ENCODE data around the gene ADH4.
"Not testable (repeated sequence)": the region's sequence is repeated elsewhere in the genome, so short reads cannot be mapped to it uniquely, and the experiment has no call there.

The ADH4 gene

DNA sequence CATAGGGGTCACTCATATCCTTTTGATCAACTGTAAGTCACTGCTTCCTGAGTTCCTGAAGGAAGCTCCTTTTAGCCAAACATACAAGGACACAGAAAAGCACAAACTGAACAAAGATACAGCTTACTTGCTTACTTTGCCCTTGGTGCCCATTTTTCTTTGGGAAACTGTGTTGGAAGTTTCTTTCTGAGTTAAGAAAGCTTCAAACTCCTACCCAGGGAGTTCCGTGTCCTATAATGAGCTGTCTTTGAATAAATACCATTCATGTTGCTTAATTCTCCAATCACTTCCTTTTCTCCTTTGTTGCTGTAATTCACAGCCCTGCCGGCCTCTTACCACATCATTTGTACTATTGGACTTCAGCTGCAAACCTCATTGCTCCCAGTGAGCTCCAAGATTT lies at the start of gene ADH4:
ADH4 (minus strand) TSS at position 228 of the 400 bp plus-strand sequence; CDS start at position 153, 75 bp downstream.
- DNase-seq (ENCODE audit: low read depth in 3 of 3, low spot score in 1 of 3): no peak

DNA sequence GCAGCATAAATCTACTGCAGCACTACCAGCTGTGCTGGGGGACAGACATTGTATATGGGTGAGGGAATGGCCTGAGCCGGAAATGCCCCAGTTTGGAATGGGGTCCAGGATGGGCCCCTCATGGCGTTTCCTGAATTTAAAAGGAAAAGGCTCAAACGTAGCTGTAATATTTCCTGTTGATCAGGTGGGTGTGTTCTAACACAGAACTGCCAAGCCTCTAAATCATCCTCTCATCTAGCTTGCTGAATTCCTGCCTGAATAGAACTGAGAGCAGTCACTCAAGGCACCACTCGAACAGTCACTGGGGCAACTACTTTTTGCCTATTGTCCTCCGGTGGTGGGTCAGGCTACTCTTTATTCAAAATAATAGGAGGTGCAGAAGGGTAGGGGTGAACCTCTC lies 46.2 kb upstream of the ADH4 start:
- DNase-seq (ENCODE audit: low read depth in 3 of 3, low spot score in 1 of 3): no peak

DNA sequence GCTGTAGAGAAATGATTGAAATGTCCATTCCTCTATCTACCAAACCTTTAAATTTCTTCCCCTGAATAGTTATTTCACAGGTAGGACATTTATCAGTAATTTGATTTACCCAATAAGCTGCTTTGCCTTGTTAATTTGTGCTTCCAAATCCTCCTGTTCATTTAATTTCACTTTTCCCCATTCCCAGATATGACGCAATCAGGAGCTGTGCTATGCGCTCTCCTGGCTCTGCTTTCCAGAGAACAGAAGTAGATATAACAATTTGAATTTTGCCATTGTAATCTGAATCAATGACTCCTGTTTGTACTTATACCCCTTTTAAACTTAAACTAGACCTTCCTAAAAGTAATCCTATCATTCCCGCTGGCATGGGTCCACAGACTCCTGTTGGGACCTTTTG lies 45.8 kb upstream of the ADH4 start:
- DNase-seq (ENCODE audit: low read depth in 3 of 3, low spot score in 1 of 3): not testable (repeated sequence)

DNA sequence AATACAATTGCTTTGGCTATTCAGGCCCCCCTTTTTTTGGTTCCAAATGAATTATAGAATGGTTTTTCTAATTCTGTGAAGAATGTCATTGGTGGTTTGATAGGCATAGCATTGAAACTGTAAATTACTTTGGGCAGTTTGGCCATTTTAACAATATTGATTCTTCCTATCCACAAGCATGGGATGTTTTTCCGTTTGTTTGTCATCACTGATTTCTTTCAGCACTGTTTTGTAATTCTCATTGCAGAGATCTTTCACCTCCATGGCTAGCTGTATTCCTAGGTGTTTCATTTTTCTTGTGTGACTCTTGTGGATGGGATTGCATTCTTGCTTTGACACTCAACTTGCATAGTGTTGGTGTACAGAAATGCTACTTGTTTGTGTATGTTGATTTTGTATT lies 41.9 kb upstream of the ADH4 start:
- no peak for DNase-seq (ENCODE audit: low read depth in 3 of 3, low spot score in 1 of 3)

DNA sequence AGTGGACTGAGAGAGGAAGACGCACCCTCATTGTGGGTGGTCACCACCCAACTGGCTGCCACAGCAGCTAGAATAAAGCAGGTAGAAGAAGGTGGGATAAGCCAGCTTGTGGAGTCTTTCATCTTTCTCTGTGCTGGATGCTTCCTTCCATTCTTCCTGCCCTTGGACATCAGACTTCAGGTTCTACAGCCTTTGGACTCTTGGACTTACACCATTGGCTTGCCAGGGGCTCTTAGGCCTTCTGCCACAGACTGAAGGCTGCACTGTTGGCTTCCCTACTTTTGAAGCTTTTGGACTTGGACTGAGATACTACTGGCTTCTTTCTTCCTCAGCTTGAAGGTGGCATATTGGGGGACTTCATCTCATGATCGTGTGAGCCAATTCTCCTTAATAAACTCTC lies 41.5 kb upstream of the ADH4 start:
- DNase-seq (ENCODE audit: low read depth in 3 of 3, low spot score in 1 of 3): no peak

DNA sequence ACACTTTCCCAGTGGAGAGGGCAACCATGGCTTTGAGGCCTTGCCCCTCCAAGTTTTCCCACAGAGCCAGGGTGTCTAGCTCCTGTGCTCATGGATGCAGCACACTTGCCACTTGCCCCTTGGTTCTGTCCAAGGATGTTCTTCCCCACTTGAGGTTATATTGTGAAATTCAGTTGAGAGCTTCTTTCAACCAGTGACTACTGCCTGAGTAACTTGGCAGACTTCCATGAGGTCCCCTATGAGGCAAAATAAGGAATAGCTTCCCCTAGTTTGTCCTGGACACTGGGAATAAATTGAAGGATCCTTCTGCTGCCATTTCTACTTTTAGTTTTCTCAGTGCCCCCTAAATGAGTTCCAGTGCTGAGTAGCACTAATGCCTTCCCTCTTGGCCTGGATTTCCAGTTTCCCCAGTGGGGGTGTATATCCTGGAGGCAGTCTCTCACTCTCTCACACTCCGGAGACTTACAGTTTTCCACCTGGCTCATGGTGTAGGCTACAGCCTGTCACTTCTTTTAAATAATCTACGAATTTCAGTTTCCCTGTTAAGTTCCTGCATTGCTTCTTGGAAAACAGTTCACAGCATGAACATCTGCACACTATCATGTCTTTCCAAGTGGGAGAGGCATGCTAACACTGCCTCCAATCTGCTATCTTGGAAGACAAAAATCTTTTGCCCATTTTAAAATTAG lies 36.4 kb upstream of the ADH4 start:
- DNase-seq (ENCODE audit: low read depth in 3 of 3, low spot score in 1 of 3): no peak

DNA sequence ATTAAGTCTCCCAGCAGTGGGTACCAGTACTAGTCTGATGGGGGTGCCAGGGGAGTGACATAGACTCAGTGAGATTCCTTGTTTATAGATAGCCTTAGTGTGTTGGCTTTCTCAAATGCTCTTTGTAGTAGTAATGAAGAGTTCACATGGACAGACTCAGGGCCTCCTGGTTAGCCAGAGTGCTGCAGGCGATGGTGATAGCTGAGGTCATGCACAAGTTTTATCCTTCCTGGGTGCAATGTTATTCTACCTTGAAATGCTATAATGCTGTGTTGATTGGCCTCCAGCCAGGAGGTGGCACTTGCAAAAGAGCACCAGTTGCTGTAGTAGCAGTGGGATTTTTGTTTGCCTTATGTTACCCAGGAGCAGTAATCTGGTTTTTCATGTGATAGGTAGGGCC lies 35.5 kb upstream of the ADH4 start:
- no peak for DNase-seq (ENCODE audit: low read depth in 3 of 3, low spot score in 1 of 3)

DNA sequence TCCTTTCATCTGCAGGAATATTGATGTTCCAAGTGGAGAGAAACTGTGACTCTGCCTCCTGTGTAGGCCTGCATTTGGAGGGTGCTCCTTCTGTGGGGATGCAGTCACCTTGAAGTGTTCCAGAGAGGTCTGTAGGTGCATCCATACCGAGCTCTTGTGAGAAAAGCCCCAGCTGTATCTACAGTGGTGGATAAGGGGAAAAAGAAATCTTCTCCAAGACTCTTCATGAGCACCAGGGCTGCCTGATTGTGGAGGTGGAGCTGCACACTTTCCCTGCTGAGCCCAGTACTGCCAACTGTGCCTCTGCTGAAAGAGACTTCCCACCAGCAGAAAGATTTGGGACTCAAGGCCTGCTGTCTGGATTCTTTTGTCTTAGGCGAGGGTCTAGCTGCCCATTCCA lies 35.1 kb upstream of the ADH4 start:
- DNase-seq (ENCODE audit: low read depth in 3 of 3, low spot score in 1 of 3): no peak

DNA sequence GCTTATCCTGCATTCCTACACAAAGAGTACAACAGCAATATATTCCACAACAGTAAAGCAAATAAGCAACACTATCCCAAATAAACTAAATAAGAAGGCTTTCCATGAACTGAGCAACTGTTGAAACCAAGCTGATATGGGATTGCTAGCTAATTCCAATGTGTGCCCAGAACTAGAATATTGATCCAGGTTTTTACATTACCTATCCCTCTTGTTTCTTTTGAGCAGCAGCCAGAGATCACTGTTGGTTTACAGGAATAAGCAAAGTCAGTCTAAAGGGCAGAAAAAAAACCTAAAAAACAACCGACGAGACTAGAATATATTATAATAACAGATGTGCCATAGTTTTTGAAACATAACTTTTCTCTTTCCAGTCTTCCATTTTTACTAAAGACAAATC lies 22.4 kb upstream of the ADH4 start:
- DNase-seq (ENCODE audit: low read depth in 3 of 3, low spot score in 1 of 3): no peak

DNA sequence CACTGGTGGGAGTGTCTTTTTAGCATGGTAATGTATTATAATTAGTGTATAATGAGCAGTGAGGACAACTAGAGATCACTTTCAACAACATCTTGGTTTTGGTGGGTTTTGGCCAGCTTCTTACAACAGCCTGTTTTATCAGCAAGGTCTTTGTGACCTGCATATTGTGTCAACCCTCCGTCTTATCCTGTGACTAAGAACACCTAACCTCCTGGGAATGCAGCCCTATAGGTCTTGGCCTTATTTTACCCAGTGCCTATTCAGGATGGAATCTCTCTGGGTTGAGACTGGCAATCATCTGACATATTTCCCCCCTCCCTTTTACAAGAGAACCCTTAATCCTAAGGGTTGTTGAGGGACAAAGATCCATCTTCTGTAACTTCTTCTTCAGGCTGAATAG lies 21.9 kb upstream of the ADH4 start:
- no peak for DNase-seq (ENCODE audit: low read depth in 3 of 3, low spot score in 1 of 3)

DNA sequence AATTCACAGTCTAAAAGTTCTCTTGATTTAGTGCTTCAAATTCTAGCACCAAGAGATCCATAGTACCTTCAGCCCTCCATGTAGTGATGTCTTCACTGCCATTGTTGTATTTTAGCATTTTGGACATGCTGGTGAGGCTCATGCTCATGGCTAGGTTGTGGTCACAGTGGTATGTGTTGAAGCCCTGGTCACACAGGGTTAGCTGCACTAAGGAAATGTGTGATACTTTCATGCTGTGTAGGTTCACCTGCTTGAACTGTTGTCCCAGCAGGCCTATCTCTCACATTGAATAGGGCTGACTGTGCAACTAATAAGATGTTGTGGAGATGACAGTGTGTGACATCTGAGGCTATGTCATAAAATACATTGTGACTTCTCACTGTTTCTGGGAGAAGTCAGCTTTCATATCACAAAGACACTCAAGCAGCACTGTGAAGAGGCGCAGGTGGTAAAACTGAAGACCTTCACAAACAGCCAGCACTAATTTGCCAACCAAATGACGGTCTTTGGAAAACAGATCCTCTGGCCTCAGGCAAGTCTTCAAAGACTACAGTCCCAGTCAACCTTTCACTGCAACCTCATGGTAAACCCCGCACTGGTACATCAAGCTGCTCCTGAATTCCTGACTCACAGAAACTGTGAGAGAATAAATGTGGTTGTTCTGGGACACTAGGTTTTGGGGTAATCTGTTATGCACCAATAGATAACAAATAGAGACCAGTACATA lies 17.4 kb upstream of the ADH4 start:
- no peak for DNase-seq (ENCODE audit: low read depth in 3 of 3, low spot score in 1 of 3)

DNA sequence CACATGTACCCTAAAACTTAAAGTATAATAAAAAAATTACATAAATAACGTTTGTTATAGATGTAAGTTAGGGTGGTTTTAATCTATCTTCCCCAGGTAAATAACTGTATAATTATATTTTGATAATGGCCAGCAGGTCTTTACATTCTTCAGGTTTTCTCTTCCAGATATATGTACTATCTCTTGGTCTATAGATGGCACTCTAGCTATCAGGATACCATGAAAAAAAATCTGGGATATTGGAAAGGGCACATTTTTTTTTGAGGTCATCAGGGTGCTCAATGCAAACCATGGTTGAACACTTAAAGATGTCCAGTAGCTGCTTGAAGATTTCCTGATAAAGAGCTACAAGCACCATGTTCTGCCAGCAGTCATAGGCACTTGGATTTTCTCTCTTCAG lies 15.6 kb upstream of the ADH4 start:
- no peak for DNase-seq (ENCODE audit: low read depth in 3 of 3, low spot score in 1 of 3)

DNA sequence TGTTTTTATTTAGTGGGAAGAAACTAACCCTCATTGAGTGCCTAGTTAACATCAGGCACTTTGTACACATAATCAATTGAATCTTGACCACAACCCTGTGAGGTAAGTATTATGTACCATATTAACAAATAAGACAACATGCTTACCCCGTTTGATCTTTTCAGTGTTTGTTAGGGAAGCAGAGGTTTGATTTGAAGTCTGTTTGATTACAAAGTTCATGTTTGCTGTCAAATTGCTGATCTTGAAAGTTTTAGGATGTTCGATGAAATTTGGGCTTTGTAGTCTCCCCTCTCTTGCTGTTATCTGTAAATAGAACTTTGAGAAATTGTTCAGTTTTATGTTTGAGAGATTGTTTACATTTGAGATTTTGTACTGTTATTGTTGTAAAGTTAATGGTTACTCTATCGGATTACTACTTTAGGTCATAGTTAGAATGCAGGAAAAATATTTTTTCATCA lies 13.4 kb upstream of the ADH4 start:
- DNase-seq (ENCODE audit: low read depth in 3 of 3, low spot score in 1 of 3): no peak

DNA sequence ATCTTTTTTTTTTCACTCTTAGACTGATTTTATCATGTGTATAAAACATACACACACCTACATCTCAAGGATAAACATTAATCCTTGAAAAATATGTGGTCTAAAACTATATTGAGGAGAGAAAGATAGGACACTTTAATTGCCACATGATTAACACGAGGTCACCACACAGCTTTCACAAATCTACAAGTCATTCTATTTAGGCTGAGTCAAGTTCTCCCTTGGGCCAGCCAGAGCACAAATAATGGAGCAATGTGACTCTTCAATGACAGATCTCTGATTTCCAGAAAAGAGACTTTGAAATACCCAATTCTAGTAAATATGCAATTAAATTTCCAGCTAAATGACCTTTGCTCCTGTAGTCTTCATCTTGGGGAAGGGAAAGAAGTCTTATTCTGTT lies 12.9 kb upstream of the ADH4 start:
- DNase-seq (ENCODE audit: low read depth in 3 of 3, low spot score in 1 of 3): no peak

DNA sequence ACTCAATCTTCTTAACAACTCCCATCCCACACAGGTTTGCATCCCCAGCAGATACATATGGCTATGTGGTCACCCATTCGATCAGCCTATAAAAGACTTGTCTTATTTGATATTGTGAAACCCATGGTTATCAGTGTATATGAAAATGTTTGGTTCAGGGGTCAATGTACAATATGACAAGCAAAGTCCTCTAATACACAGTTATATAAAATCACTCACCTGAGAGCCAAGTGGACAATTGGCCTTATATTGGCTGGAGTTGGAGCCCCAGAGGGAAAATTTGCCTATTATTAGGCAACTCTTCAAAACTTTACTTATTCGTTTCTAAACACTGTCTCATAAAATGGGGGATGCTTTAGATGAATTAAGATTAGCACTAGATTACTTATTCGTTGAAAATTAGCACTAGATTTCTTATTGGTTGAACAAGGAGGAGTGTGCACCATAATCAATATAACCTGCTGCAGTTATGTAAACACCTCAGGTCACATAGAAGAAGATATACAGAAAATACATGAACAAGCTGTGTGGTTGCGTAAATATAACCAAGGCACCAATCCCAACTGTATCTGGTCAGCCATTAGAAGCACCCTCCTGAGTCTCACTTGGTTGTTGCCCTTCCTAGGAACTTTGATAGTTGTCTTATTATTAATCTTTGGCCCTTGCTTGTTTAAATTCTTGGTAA lies 10.7 kb upstream of the ADH4 start:
- DNase-seq (ENCODE audit: low read depth in 3 of 3, low spot score in 1 of 3): no peak

DNA sequence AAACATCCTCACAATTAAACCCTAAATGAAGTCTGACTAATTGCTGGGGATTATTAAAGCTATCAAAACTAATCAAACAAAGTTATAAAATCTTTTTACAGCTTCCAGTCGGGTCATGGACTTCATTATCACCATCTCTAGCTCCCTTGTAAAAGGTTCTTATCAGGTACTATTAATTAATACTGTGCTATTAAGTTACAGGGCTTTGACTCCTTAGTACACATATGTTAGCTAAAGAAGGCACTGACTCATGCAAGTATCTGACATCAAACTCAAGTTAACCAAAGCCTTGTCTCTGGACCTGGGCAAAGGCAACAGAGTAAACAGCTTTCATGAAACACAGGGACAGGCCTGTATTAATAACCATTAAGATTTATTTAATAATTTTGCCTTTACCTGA lies 7.9 kb upstream of the ADH4 start:
- no peak for DNase-seq (ENCODE audit: low read depth in 3 of 3, low spot score in 1 of 3)

DNA sequence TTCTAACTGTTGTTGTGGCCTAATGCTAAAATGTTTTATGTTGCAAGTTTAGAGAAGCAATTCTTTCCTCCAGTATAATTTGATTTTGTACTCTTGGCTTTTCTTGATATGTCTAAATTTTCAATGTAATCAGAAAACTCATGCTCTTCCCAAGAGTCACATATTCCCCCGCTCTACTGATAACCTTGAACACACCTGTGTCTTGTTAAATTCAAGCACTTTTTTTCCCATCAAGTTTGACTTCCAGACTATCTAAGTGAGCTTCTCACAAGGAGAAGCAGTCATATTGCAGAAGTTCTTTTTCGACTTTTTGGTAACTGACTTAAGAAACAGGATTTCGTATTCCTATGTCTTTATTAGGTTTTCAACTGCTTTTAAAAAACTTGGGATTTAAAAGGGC lies 7.4 kb upstream of the ADH4 start:
- DNase-seq (ENCODE audit: low read depth in 3 of 3, low spot score in 1 of 3): no peak

DNA sequence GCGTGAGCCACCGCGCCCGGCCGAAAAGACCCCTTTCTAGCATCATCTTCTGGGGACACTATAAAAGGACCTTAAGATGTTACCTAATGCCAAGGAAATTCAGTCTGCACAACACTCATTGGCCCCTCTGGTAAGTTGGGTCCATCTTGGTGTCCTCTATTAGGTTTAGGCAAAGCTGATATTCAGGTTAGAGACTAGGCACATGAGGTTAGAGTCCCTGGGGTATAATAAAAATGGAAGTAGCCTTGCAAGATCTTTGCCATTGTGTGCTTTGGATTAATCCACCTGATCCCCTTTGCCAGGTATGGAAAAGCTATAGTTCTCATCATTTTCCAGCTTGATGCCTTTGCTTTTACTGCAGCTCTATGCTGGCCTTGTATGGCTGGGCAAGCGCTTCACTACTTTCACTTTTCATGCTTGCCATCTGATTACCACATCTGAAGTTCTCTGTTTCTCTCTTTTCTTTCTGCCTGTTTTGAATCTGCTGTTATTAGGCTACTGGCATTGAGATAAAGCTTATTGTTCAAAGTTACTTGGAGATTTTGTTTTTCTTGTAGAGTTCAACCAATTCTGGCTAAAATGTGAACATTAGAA lies 5.4 kb upstream of the ADH4 start:
- DNase-seq (ENCODE audit: low read depth in 3 of 3, low spot score in 1 of 3): no peak

DNA sequence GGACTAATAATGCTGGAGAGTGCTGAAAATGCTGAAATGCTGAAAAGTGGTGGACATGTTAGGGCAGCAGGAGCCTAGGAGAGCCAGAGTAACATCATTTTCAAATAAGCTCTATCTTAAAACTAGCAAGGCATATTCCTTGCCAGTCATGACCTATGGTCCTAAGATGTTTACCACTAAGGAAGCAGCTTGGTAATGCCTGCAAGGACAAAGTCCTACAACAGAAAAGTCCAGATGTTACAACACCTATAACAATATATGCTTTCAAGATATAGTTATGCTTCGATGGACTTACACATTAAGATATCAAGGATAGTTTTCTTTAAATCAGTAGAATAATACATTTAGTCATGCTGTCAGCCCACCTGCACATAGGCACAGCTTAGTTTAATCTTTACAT lies 4.5 kb upstream of the ADH4 start:
- no peak for DNase-seq (ENCODE audit: low read depth in 3 of 3, low spot score in 1 of 3)

DNA sequence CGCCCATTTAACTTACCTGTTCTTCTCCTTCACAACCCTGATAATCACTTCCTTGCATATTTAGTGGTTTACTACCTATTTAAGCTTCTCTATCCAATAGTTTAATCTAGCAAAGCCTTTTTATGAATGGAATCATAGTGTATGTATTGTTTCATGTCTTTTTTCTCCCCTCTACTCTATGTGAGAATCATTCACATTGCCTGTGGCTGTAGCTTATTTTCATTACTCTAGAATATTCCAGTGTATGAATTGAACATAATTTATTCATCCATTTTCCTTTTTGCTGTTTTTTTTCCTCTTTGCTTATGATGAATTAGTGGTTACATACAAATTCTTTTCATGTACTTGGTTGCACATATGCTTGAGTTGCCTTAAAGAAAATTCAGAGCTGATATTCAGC lies 490 bp upstream of the ADH4 start:
- no peak for DNase-seq (ENCODE audit: low read depth in 3 of 3, low spot score in 1 of 3)

DNA sequence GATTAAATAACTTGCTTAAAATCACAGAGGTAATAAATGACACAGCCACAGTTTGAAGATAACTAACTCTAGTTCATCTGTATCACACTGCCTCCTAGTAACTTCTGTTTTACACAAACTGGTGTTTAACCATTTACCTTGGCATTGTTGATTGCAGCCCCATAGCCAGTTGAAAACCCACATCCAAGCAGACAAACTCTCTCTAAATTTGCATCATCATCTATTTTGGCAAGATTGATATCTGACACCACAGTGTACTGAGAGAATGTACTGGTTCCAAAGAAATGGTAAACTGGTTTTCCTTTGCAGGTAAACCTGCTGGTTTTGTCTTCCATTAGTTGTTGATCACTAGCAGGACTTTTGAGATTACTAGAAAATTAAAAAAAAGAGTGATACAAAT lies 7.8 kb downstream of the ADH4 start:
- no peak for DNase-seq (ENCODE audit: low read depth in 3 of 3, low spot score in 1 of 3)

DNA sequence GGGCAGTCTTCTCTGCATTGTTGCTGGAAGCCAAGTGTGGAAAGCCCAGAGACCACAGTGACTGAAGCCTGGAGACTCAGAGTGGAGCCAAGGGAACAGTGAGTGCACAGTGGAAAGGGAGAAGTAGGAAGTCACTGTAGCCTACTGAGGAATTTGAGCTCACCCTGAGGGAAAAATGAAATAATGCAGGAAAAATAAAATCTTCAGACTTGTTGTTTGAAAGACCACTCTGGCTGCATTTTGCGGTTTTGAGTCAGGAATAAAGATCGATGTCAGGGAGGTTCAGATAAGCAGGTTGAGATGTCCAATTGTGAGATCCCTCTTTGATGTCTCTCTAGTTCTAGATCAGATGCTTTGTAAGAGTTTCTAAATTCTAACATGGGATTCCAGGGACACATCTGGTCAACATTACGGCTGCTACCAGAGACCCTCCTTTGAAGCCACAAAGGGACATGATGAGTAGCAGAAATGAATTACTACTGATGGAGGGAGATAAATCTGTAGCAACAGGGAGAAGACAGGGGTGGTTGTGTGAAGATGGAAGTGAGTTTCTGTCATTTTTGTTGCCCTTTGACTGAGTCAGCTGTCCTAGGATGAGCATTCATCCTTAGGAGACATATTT lies 8.4 kb downstream of the ADH4 start:
- no peak for DNase-seq (ENCODE audit: low read depth in 3 of 3, low spot score in 1 of 3)

Data from stimulated activated CD4-positive, alpha-beta T cell treated with anti-CD3 and anti-CD28 coated beads, TNF-alpha, amount 100 ng/mL, for 1 hour (primary cell).